Hematopoietic multipotent progenitor cell treated with erythropoietin and hydrocortisone succinate and interleukin-3 and kit ligand, for 17 days (in vitro differentiated cells): Measurements from ENCODE around the gene ZSCAN21.

Source experiments
- DNase-seq: peaks from one replicate; pipeline ENCODE4 v3.0.0-alpha.2; 2015; ENCODE audit warnings: low spot score

ZSCAN21 gene

GRCh38 chr7:100100420-100101015 lies 50.9 kb downstream of the ZSCAN21 start:
- DNase-seq, result peak; percentile 92

- DNase-seq, result peak; percentile 95
Measured at GRCh38 chr7:100101016-100101862, 51.7 kb downstream of the ZSCAN21 start, which contains the start of the genes AP4M1 and MCM7. Gene AP4M1 (plus strand): TSS chr7:100101643. CDS start chr7:100101715, 72 bp downstream. Gene MCM7 (minus strand): TSS chr7:100101397. CDS start chr7:100101294, 103 bp downstream.

GRCh38 chr7:100102950-100103840 lies 53.6 kb downstream of the ZSCAN21 start:
- DNase-seq, result no peak

- no peak for DNase-seq
Measured at GRCh38 chr7:100105534-100105933, 56.0 kb downstream of the ZSCAN21 start.

DNA sequence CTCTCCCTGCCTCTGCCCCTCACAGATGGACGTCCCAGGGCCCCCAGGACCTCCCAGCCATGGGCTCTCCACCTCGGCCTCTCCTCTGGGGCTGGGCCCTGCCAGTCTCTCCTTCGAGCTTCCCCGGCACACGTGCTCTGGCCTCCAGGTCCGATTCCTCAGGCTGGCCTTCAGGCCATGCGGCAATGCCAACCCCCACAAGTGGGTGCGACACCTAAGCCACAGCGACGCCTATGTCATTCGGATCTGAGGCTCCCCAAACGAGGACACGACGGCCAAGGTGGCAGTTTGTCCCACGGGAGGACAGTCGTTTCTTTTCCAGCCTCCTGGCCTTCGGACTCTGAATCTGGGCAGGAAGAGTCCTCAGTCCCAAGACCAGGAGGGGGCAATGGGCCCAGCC lies 57.1 kb downstream of the ZSCAN21 start:
- no peak for DNase-seq

- DNase-seq, result no peak
Measured at GRCh38 chr7:100107125-100107737, 57.7 kb downstream of the ZSCAN21 start.

DNA sequence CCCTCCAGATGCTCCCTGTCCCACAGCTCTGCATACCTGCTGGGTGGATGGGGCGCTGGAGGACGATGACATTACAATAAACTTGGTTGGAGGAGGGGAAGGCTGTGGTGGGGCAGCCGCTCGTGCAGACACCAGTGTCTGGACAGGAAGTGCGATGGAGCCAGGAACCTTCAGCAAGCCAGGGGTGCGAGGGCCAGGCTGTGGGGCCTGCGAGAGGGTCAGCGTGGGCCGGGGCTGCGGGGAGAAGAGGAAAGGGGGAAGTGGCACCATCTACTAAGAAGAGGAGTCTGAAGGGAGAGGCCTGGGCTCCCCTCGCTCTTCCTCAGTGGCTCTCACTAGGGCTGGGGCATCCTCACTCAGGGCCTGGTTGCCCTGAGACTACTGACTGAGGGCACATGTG lies 58.3 kb downstream of the ZSCAN21 start:
- no peak for DNase-seq

GRCh38 chr7:100109521-100110163 lies 60.1 kb downstream of the ZSCAN21 start:
- no peak for DNase-seq

- DNase-seq, result no peak
Measured at GRCh38 chr7:100111156-100111555, 61.6 kb downstream of the ZSCAN21 start.

- no peak for DNase-seq
Measured at GRCh38 chr7:100111914-100112313, 62.3 kb downstream of the ZSCAN21 start.
